MM.1S (cell line): Measurements from ENCODE around the gene RAB4B.

Source experiments
- DNase-seq: peaks from one replicate; pipeline ENCODE4 v3.0.0-alpha.2; 2015
- H2AFZ ChIP-seq: fragments of 300-600 bp; sonication (generic); 2 replicates; pipeline ENCODE4 v1.6.0; 2016; ENCODE audit warnings: antibody characterized with exemption, low read length
- H3F3A ChIP-seq: fragments of 300-600 bp; sonication (generic); 2 replicates; pipeline ENCODE4 v1.6.1; 2016; ENCODE audit warnings: mild to moderate bottlenecking, antibody characterized with exemption, low read length, moderate library complexity, mixed read lengths; ENCODE audit not compliant: insufficient read depth
- H3K27ac ChIP-seq: fragments of 300-600 bp; sonication (generic); 2 replicates; pipeline ENCODE4 v1.5.1; 2016; ENCODE audit warnings: mild to moderate bottlenecking, low read length
- H3K27me3 ChIP-seq: fragments of 300-600 bp; sonication (generic); replicated peaks from 2 replicates; pipeline ENCODE4 v1.6.0; 2016; ENCODE audit warnings: low read length; ENCODE audit not compliant: insufficient read depth
- H3K36me3 ChIP-seq: fragments of 300-600 bp; sonication (generic); replicated peaks from 2 replicates; pipeline ENCODE4 v1.6.1; 2016; ENCODE audit warnings: mild to moderate bottlenecking, low read length, mixed read lengths; ENCODE audit not compliant: insufficient read depth
- H3K4me1 ChIP-seq: fragments of 300-600 bp; sonication (generic); 2 replicates; pipeline ENCODE4 v1.6.1; 2016; ENCODE audit warnings: low read length, mixed read lengths
- H3K4me2 ChIP-seq: fragments of 300-600 bp; sonication (generic); 2 replicates; pipeline ENCODE4 v1.6.0; 2016; ENCODE audit warnings: low read depth, low read length
- H3K4me3 ChIP-seq: fragments of 300-600 bp; sonication (generic); 2 replicates; pipeline ENCODE4 v1.5.1; 2016; ENCODE audit warnings: low read length, mixed read lengths
- H3K79me2 ChIP-seq: fragments of 300-600 bp; sonication (generic); 2 replicates; pipeline ENCODE4 v1.6.1; 2016; ENCODE audit warnings: mixed run types, low read length, mixed read lengths
- H3K9ac ChIP-seq: fragments of 300-600 bp; sonication (generic); 2 replicates; pipeline ENCODE4 v1.6.1; 2016; ENCODE audit warnings: low read length, mixed read lengths
- H3K9me2 ChIP-seq: fragments of 300-600 bp; sonication (generic); replicated peaks from 2 replicates; pipeline ENCODE4 v1.6.1; 2016; ENCODE audit warnings: mild to moderate bottlenecking, low read length, mixed read lengths; ENCODE audit not compliant: insufficient read depth
- H3K9me3 ChIP-seq: fragments of 300-600 bp; sonication (generic); replicated peaks from 2 replicates; pipeline ENCODE4 v1.6.1; 2016; ENCODE audit warnings: mild to moderate bottlenecking, low read length, mixed read lengths; ENCODE audit not compliant: insufficient read depth
- H4K20me1 ChIP-seq: fragments of 300-600 bp; sonication (generic); 2 replicates; pipeline ENCODE4 v1.6.1; 2016; ENCODE audit warnings: mild to moderate bottlenecking, low read length, moderate library complexity, mixed read lengths; ENCODE audit not compliant: insufficient read depth
- EZH2 ChIP-seq: fragments of 300-600 bp; sonication (generic); optimal IDR thresholded peaks from 2 replicates; pipeline ENCODE3; 2017; ENCODE audit warnings: low read depth, mild to moderate bottlenecking, antibody characterized with exemption, low read length, mixed read lengths
- EZH2phosphoT487 ChIP-seq: fragments of 300-600 bp; sonication (generic); IDR thresholded peaks from 2 replicates; pipeline ENCODE4 v1.6.1; 2018; ENCODE audit warnings: antibody characterized with exemption, low read length
- TF ChIP-seq, protein P1 (sequence below): fragments of 300-600 bp; sonication (generic); IDR thresholded peaks from 2 replicates; pipeline ENCODE4 v1.5.1; 2016; ENCODE audit warnings: antibody characterized with exemption, low read length, mixed read lengths

Gene RAB4B

DNA sequence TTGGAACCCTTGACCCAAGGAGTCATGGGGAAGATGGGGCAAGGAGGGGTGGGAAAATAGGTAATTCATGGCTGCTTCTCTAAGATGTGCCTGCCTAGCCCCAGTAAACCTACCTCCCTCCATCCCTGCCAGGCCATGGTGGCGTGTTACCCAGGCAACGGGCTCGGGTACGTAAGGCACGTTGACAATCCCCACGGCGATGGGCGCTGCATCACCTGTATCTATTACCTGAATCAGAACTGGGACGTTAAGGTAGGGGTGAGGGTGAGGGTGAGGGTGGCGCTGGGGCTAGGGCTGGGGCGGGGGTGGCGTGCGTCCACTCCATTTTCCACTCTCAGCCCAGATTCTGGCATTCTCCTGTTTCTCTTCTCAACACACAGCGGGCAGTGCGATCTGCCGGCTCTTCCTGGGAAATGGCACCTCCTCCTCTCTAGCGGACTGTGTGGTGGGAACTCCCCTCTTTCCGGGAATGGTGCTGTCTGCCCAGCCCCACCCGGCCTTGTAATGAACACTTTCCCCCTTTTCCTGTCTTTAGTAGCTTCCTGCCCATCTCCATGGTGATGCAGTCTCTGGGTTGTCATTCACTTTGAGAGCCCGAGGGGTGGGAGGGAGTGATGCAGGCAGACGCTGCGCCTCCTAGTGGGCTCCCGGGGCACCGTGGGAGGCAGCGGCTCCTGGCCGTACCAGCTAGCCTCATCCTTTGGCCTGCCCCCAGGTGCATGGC is 28.5 kb downstream of the RAB4B start:
- no peak for TF ChIP-seq EZH2phosphoT487
- TF ChIP-seq, protein P1, sequence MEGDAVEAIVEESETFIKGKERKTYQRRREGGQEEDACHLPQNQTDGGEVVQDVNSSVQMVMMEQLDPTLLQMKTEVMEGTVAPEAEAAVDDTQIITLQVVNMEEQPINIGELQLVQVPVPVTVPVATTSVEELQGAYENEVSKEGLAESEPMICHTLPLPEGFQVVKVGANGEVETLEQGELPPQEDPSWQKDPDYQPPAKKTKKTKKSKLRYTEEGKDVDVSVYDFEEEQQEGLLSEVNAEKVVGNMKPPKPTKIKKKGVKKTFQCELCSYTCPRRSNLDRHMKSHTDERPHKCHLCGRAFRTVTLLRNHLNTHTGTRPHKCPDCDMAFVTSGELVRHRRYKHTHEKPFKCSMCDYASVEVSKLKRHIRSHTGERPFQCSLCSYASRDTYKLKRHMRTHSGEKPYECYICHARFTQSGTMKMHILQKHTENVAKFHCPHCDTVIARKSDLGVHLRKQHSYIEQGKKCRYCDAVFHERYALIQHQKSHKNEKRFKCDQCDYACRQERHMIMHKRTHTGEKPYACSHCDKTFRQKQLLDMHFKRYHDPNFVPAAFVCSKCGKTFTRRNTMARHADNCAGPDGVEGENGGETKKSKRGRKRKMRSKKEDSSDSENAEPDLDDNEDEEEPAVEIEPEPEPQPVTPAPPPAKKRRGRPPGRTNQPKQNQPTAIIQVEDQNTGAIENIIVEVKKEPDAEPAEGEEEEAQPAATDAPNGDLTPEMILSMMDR, result peak; percentile 18
- DNase-seq, result no peak

DNA sequence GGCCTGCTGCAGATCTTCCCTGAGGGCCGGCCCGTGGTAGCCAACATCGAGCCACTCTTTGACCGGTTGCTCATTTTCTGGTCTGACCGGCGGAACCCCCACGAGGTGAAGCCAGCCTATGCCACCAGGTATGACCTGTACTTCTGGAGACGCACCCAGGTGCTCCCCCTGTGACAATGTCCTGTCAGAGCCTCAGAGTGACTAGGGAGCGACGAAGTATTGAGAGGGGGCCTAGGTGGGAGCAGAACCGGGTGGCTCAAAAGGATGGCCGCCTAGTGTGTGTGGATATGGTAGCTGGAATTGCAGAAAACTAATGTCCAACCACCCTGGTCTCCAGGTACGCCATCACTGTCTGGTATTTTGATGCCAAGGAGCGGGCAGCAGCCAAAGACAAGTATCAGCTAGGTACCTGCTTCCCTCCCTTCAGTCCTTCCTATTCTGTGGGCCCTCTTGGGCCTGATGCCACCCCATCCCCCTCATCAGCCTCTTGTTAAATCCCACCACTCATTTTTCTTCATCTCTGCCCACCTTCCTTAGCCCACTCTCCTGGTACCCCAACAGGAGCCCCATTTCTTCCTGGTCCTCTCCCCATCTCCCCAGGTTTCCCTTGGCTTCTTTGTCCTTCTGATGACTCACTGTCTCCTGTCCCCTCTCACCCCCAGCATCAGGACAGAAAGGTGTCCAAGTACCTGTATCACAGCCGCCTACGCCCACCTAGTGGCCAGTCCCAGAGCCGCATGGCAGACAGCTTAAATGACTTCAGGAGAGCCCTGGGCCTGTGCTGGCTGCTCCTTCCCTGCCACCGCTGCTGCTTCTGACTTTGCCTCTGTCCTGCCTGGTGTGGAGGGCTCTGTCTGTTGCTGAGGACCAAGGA is 29.3 kb downstream of the RAB4B start:
- no peaks in the 10 kb centered on the region; the same call in 1 of the 2 replicates for H4K20me1 ChIP-seq
- no peak for DNase-seq
- peaks cover 15% of the 10 kb centered on the region for H3K4me1 ChIP-seq
- H3K27ac ChIP-seq, result no peak overlapping the region
- no peaks in the 10 kb centered on the region for H3K9me3 ChIP-seq
- H3K4me3 ChIP-seq, result no peak overlapping the region
- H3K9ac ChIP-seq, result no peak overlapping the region
- H3K79me2 ChIP-seq, result peaks cover 15% of the 10 kb centered on the region
- H3K36me3 ChIP-seq, result no peaks in the 10 kb centered on the region
- TF ChIP-seq, protein P1, result peak; percentile 24; the same call in 1 of the 2 replicates
- no peak for TF ChIP-seq EZH2
- no peak for TF ChIP-seq EZH2phosphoT487
- H3K27me3 ChIP-seq, result peaks cover 4% of the 10 kb centered on the region; the same call in 1 of the 2 replicates
- H2AFZ ChIP-seq, result no peak overlapping the region
- no peak overlapping the region for H3K4me2 ChIP-seq
- no peaks in the 10 kb centered on the region for H3F3A ChIP-seq
- H3K9me2 ChIP-seq, result no peaks in the 10 kb centered on the region

More for the DNA sequence above, 28.5 kb downstream of the RAB4B start:
- Histone ChIP-seq H3K9ac (no peak overlapping the region), H3K27me3 (0 out of 2 replicates have a peak, but pooled peaks cover 2% of the 10 kb centered on the region), H4K20me1 (no peaks in the 10 kb centered on the region; the same call in 1 of the 2 replicates), H3F3A (no peaks in the 10 kb centered on the region), H3K27ac (no peak overlapping the region), H3K79me2 (peaks cover 21% of the 10 kb centered on the region), H3K9me3 (no peaks in the 10 kb centered on the region), H3K36me3 (no peaks in the 10 kb centered on the region), H3K4me3 (no peak overlapping the region), H2AFZ (no peak overlapping the region), H3K4me2 (no peak overlapping the region), H3K9me2 (no peaks in the 10 kb centered on the region), H3K4me1 (peaks cover 21% of the 10 kb centered on the region)

DNA sequence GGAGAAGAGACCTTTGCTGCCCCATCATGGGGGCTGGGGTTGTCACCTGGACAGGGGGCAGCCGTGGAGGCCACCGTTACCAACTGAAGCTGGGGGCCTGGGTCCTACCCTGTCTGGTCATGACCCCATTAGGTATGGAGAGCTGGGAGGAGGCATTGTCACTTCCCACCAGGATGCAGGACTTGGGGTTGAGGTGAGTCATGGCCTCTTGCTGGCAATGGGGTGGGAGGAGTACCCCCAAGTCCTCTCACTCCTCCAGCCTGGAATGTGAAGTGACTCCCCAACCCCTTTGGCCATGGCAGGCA is 29.9 kb downstream of the RAB4B start:
- no peak overlapping the region for H2AFZ ChIP-seq
- no peaks in the 10 kb centered on the region for H3K36me3 ChIP-seq
- TF ChIP-seq EZH2, result no peak
- TF ChIP-seq, protein P1, result no peak
- TF ChIP-seq EZH2phosphoT487, result no peak
- no peaks in the 10 kb centered on the region for H3F3A ChIP-seq
- no peak overlapping the region for H3K4me3 ChIP-seq
- no peak for DNase-seq
- H3K4me2 ChIP-seq, result no peak overlapping the region
- H3K27me3 ChIP-seq, result peaks cover 4% of the 10 kb centered on the region; the same call in 1 of the 2 replicates
- no peaks in the 10 kb centered on the region for H3K9me3 ChIP-seq
- H3K79me2 ChIP-seq, result peaks cover 10% of the 10 kb centered on the region; the same call in 1 of the 2 replicates
- no peaks in the 10 kb centered on the region; the same call in 1 of the 2 replicates for H4K20me1 ChIP-seq
- H3K9ac ChIP-seq, result no peak overlapping the region
- peaks cover 9% of the 10 kb centered on the region for H3K4me1 ChIP-seq
- no peaks in the 10 kb centered on the region for H3K9me2 ChIP-seq
- H3K27ac ChIP-seq, result no peak overlapping the region
